H1 (cell line): ENCODE data around the gene MEGF11. TPM values are rescaled to one million over a fixed set of nuclear protein-coding genes. Genes with fewer than 3 reads are reported as not detected.

Experiments
- CTCF ChIA-PET: fragments of 300-600 bp; sonication (Branson Sonifier 250); formaldehyde crosslinking; loops from one replicate; lab custom pipeline; 2021; ENCODE audit not compliant: partially characterized antibody; lab: Charles Lee
- POLR2A ChIA-PET: fragments of 300-600 bp; sonication (Branson Sonifier 250); formaldehyde crosslinking; loops from one replicate; lab custom pipeline; 2021; ENCODE audit warnings: inconsistent platforms; ENCODE audit not compliant: partially characterized antibody; lab: Charles Lee
- DNase-seq, 2 experiments: peaks; one replicate each; pipeline versions ENCODE4 v3.0.0 to v3.0.0-alpha.2; 2010 to 2022; ENCODE audit warnings: low spot score in 2 of 2, low read depth in 1 of 2, mixed read lengths in 1 of 2
- FAIRE-seq: peaks from 2 replicates; lab custom pipeline; 2011; peaks lifted over from hg19 to GRCh38; lab: Jason Lieb, UNC
- H2AFZ ChIP-seq: 2 replicates; pipeline ENCODE4 v1.8.1; 2012; ENCODE audit warnings: low read length, inconsistent platforms
- H2AK5ac ChIP-seq: 2 replicates; pipeline ENCODE4 v1.6.1; 2013; ENCODE audit warnings: low read depth, low read length
- H2BK120ac ChIP-seq: replicated peaks from 2 replicates; pipeline ENCODE3; 2013; ENCODE audit warnings: low read depth, low read length, inconsistent platforms
- H2BK12ac ChIP-seq: 2 replicates; pipeline ENCODE4 v1.6.1; 2013; ENCODE audit warnings: low read depth, low read length
- H2BK15ac ChIP-seq: 2 replicates; pipeline ENCODE4 v1.6.1; 2013; ENCODE audit warnings: low read length
- H2BK20ac ChIP-seq: 2 replicates; pipeline ENCODE4 v1.6.1; 2013; ENCODE audit warnings: low read length
- H2BK5ac ChIP-seq: 2 replicates; pipeline ENCODE4 v1.6.1; 2013; ENCODE audit warnings: low read depth, low read length
- H3K14ac ChIP-seq: 2 replicates; pipeline ENCODE4 v1.6.1; 2013; ENCODE audit warnings: inconsistent platforms; ENCODE audit not compliant: insufficient read length
- H3K18ac ChIP-seq: 2 replicates; pipeline ENCODE4 v1.6.1; 2013; ENCODE audit warnings: low read length; ENCODE audit errors: extremely low read depth
- H3K23ac ChIP-seq: 2 replicates; pipeline ENCODE4 v1.6.1; 2013; ENCODE audit warnings: inconsistent platforms; ENCODE audit not compliant: insufficient read length
- H3K23me2 ChIP-seq: 2 replicates; pipeline ENCODE4 v1.6.1; 2013; ENCODE audit warnings: low read depth, low read length
- H3K27ac ChIP-seq: 2 replicates; pipeline ENCODE4 v1.6.1; 2011; ENCODE audit warnings: low read depth, low read length, inconsistent platforms
- H3K27me3 ChIP-seq, 4 experiments: replicated peaks in 1 of 4; 1 replicate in 1 of 4; 2 replicates in 3 of 4; pipeline versions ENCODE4 v1.6.1 to v1.8.1; 2011 to 2013; ENCODE audit warnings: low read length in 3 of 4, mild to moderate bottlenecking in 3 of 4, inconsistent platforms in 2 of 4, mixed read lengths in 2 of 4, moderate library complexity in 1 of 4; ENCODE audit not compliant: control insufficient read depth in 3 of 4, insufficient read depth in 3 of 4; ENCODE audit errors: extremely low read depth in 1 of 4
- H3K36me3 ChIP-seq, 4 experiments: 2 replicates each; pipeline versions ENCODE4 v1.6.1 to v1.8.1; 2011 to 2013; ENCODE audit warnings: mild to moderate bottlenecking in 4 of 4, low read length in 3 of 4, moderate library complexity in 2 of 4, control low read depth in 1 of 4, inconsistent platforms in 1 of 4; ENCODE audit not compliant: insufficient read depth in 4 of 4, control insufficient read depth in 2 of 4
- H3K4ac ChIP-seq: replicated peaks from 2 replicates; pipeline ENCODE3; 2013; ENCODE audit warnings: low read length, low read depth, mixed read lengths, inconsistent platforms; ENCODE audit not compliant: insufficient read length
- H3K4me1 ChIP-seq, 4 experiments: replicated peaks in 1 of 4; 1 replicate in 1 of 4; 2 replicates in 3 of 4; pipeline versions ENCODE4 v1.6.1 to v1.8.1; 2011 to 2013; ENCODE audit warnings: low read length in 3 of 4, inconsistent platforms in 2 of 4, mixed read lengths in 1 of 4; ENCODE audit not compliant: insufficient read depth in 4 of 4, control insufficient read depth in 3 of 4
- H3K4me2 ChIP-seq, 2 experiments: 2 replicates each; pipeline versions ENCODE4 v1.6.1 to v1.8.1; 2011 to 2013; ENCODE audit warnings: low read depth in 2 of 2, low read length in 2 of 2, control low read depth in 1 of 2, inconsistent platforms in 1 of 2, mild to moderate bottlenecking in 1 of 2; ENCODE audit not compliant: insufficient read depth in 1 of 2
- H3K4me3 ChIP-seq, 4 experiments: fragments of 200-600, 300-600 bp in 1 of 4; sonication (generic), shearing (Covaris generic), sonication (Bioruptor Twin) in 1 of 4; 2 replicates each; pipeline versions ENCODE4 v1.5.1 to v1.8.1; 2011 to 2016; ENCODE audit warnings: low read length in 4 of 4, low read depth in 3 of 4, control low read depth in 2 of 4, inconsistent platforms in 2 of 4, mild to moderate bottlenecking in 2 of 4, mixed read lengths in 1 of 4, moderate library complexity in 1 of 4; ENCODE audit not compliant: insufficient read depth in 2 of 4; ENCODE audit errors: extremely low read depth in 1 of 4
- H3K56ac ChIP-seq: replicated peaks from 2 replicates; pipeline ENCODE3; 2013; ENCODE audit warnings: low read depth, mild to moderate bottlenecking, mixed read lengths, low read length, inconsistent platforms; ENCODE audit not compliant: insufficient read length
- H3K79me1 ChIP-seq: 2 replicates; pipeline ENCODE4 v1.6.1; 2013; ENCODE audit warnings: low read depth, low read length, control low read depth
- H3K79me2 ChIP-seq, 2 experiments: 2 replicates each; pipeline versions ENCODE4 v1.6.1 to v1.8.1; 2012 to 2013; ENCODE audit warnings: low read length in 2 of 2, mild to moderate bottlenecking in 2 of 2, inconsistent platforms in 1 of 2; ENCODE audit not compliant: insufficient read depth in 2 of 2, control insufficient read depth in 1 of 2
- H3K9ac ChIP-seq, 4 experiments: replicated peaks in 1 of 4; 1 replicate in 1 of 4; 2 replicates in 3 of 4; pipeline versions ENCODE4 v1.6.1 to v1.8.1; 2011 to 2013; ENCODE audit warnings: low read depth in 3 of 4, low read length in 3 of 4, control low read depth in 2 of 4, mild to moderate bottlenecking in 2 of 4, moderate library complexity in 2 of 4, inconsistent platforms in 1 of 4; ENCODE audit errors: extremely low read depth in 1 of 4
- H3K9me3 ChIP-seq, 2 experiments: 2 replicates each; pipeline versions ENCODE4 v1.6.1 to v1.8.1; 2012 to 2013; ENCODE audit warnings: mild to moderate bottlenecking in 2 of 2, moderate library complexity in 2 of 2, control low read depth in 1 of 2, inconsistent platforms in 1 of 2, low read depth in 1 of 2, low read length in 1 of 2, mixed read lengths in 1 of 2; ENCODE audit not compliant: insufficient read depth in 2 of 2
- H4K20me1 ChIP-seq, 2 experiments: replicated peaks in 1 of 2; 2 replicates each; pipeline versions ENCODE3 to v1.8.1; 2011 to 2013; ENCODE audit warnings: inconsistent platforms in 2 of 2, low read length in 2 of 2, mild to moderate bottlenecking in 1 of 2; ENCODE audit not compliant: insufficient read depth in 2 of 2, control insufficient read depth in 1 of 2
- H4K5ac ChIP-seq: 2 replicates; pipeline ENCODE4 v1.6.1; 2013; ENCODE audit warnings: low read length, low read depth, mixed read lengths, inconsistent platforms; ENCODE audit not compliant: insufficient read length
- H4K8ac ChIP-seq: 2 replicates; pipeline ENCODE4 v1.8.0; 2013; ENCODE audit warnings: mild to moderate bottlenecking, moderate library complexity, low read length, inconsistent platforms; ENCODE audit not compliant: insufficient read depth; ENCODE audit errors: extremely low read depth
- H4K91ac ChIP-seq: replicated peaks from 2 replicates; pipeline ENCODE3; 2013; ENCODE audit warnings: low read length, mixed read lengths, inconsistent platforms; ENCODE audit not compliant: insufficient read length
- BRCA1 ChIP-seq: IDR thresholded peaks from 2 replicates; pipeline ENCODE4 v1.6.1; 2012; ENCODE audit warnings: low read depth, low read length, improper control_type of control experiment
- CBX8 ChIP-seq: fragments of 300-800, 300-1000 bp; sonication (generic); IDR thresholded peaks from 2 replicates; pipeline ENCODE4 v1.7.1; 2016; ENCODE audit warnings: low read depth, low read length, borderline replicate concordance
- EGR1 ChIP-seq: IDR thresholded peaks from 2 replicates; pipeline ENCODE4 v1.6.1; 2011; ENCODE audit warnings: low read depth, low read length, borderline replicate concordance
- GTF2F1 ChIP-seq: IDR thresholded peaks from 2 replicates; pipeline ENCODE4 v1.6.1; 2012; ENCODE audit warnings: low read depth, low read length, improper control_type of control experiment, borderline replicate concordance
- HDAC6 ChIP-seq: IDR thresholded peaks from one replicate; pipeline ENCODE4 v1.7.1; 2012; ENCODE audit warnings: low read depth, mild to moderate bottlenecking, inconsistent platforms, low read length, moderate library complexity
- MAFK ChIP-seq: IDR thresholded peaks from 2 replicates; pipeline ENCODE4 v1.6.1; 2012; ENCODE audit warnings: low read depth, mild to moderate bottlenecking, improper control_type of control experiment, low read length
- RNF2 ChIP-seq: fragments of 200-900, 300-1000 bp; sonication (generic); IDR thresholded peaks from 2 replicates; pipeline ENCODE4 v1.7.1; 2016; ENCODE audit warnings: borderline replicate concordance, low read depth, mild to moderate bottlenecking, antibody characterized with exemption, low read length; ENCODE audit not compliant: poor library complexity, severe bottlenecking; ENCODE audit errors: missing control alignments
- SAP30 ChIP-seq: fragments of 300-600 bp; sonication (generic); IDR thresholded peaks from 2 replicates; pipeline ENCODE4 v1.7.1; 2012; ENCODE audit warnings: low read length, moderate library complexity, mild to moderate bottlenecking, inconsistent platforms; ENCODE audit not compliant: insufficient read depth, insufficient replicate concordance
- YY1 ChIP-seq: IDR thresholded peaks from 2 replicates; pipeline ENCODE4 v1.6.1; 2011; ENCODE audit warnings: low read depth, mild to moderate bottlenecking, low read length
- WGBS, 2 experiments: shearing (Covaris generic) in 1 of 2; methylation state at CpG; one replicate each; pipeline versions ENCODE4 v1.1.6 to v1.1.7; 2013 to 2015; ENCODE audit warnings: low lambda C conversion rate in 2 of 2, mixed read lengths in 2 of 2, inconsistent platforms in 1 of 2, low coverage in 1 of 2, missing lambda C conversion rate in 1 of 2; ENCODE audit not compliant: insufficient replicate concordance in 2 of 2, insufficient coverage in 1 of 2, insufficient read length in 1 of 2; ENCODE audit errors: extremely low coverage in 1 of 2, missing lambda C conversion rate in 1 of 2; 5-methylcytosine and 5-hydroxymethylcytosine counted together
- polyA plus RNA-seq, 7 experiments: library from polyadenylated mRNA; depleted of rRNA in 3 of 7; stranded (reverse) in 5 of 7; unstranded in 2 of 7; fragments of >200 nt in 5 of 7; fragments of 200-250 nt in 2 of 7; gene quantifications; 1 replicate in 5 of 7; 2 replicates in 1 of 7; 4 replicates in 1 of 7; pipeline versions ENCODE4 v1.2.1 to v1.2.3, GENCODE V29; 2011 to 2013; ENCODE audit warnings: missing spikeins in 2 of 7, mixed read lengths in 2 of 7
- total RNA-seq: library from RNA; stranded (reverse); fragmentation: NEBNext Ultra II Directional; extraction: Animal tissue kit (Norgen Biotek cat#: 25700); gene quantifications from 2 replicates; pipeline ENCODE4 v1.2.1, GENCODE V29; 2021

The MEGF11 gene
- total and polyA plus RNA-seq, 2 of the 8 experiments (the other 6 are each of a cell fraction or from before 2014, with no cell fraction given): 4.4 to 4.8 TPM

- Histone ChIP-seq H3K79me1 (peaks cover 2% of the 10 kb centered on the region; the same call in 1 of the 2 replicates), H3K18ac (no peak overlapping the region), H3K14ac (no peak overlapping the region), H2BK15ac (no peak overlapping the region), H2BK12ac (no peak overlapping the region), H2BK120ac (no peak overlapping the region), H4K91ac (no peak overlapping the region), H2AFZ (no peak overlapping the region), H2BK5ac (no peak overlapping the region), H4K8ac (no peak overlapping the region), H3K23me2 (no peaks in the 10 kb centered on the region), H3K79me2 (no peaks in the 10 kb centered on the region), H3K56ac (no peak overlapping the region), H4K5ac (no peak overlapping the region), H3K23ac (no peak overlapping the region), H3K27ac (no peak overlapping the region), H3K4me1 (peaks cover 0 to 5% (median 1%) of the 10 kb centered on the region in 4 experiments; a peak in 4 of 7 replicates), H3K4me2 (no peak overlapping the region), H2AK5ac (no peak overlapping the region), H2BK20ac (no peak overlapping the region), H3K27me3 (no peaks in the 10 kb centered on the region), H3K4ac (no peak overlapping the region), H3K4me3 (no peak overlapping the region), H3K9ac (no peak overlapping the region), H3K9me3 (no peaks in the 10 kb centered on the region), H4K20me1 (no peaks in the 10 kb centered on the region), H3K36me3 (peaks cover 2 to 43% (median 26%) of the 10 kb centered on the region in 4 experiments)
- 82% methylated on average over 2 of the region's 2 CpGs; no CpG with 5 or more reads in 1 of the 2 experiments for WGBS, 2 experiments
- POLR2A ChIA-PET: no interaction called here
- CTCF ChIA-PET: interaction anchor here (1.0 to 7.3 kb wide), 5 partner anchors 14 to 302 kb away, joined by 3 to 46 read pairs (median 3); no protein-coding TSS in a partner anchor
- FAIRE-seq: no peak
- TF ChIP-seq GTF2F1: no peak
- no peak for TF ChIP-seq CBX8
- TF ChIP-seq SAP30: no peak
- TF ChIP-seq MAFK: no peak
- TF ChIP-seq HDAC6: no peak
- TF ChIP-seq BRCA1: no peak
- no peak for TF ChIP-seq RNF2
- no peak for TF ChIP-seq EGR1
- no peak for TF ChIP-seq YY1
- no peak for DNase-seq
Measured at GRCh38 chr15:65901336-65901735, 352.2 kb downstream of the MEGF11 start.
